Kidney (tissue), 14 donors: ENCODE results near the gene SPATA12. TPM values are rescaled to one million over a fixed set of nuclear protein-coding genes. Genes with fewer than 3 reads are reported as not detected.

Experiments used
- DNase-seq, 5 donors: peaks; one replicate each; pipeline ENCODE4 v3.0.0-alpha.2; 2013 to 2020
- FAIRE-seq: peaks from 2 replicates; lab custom pipeline; 2012; peaks lifted over from hg19 to GRCh38; lab: Jason Lieb, UNC
- H3K27ac ChIP-seq, 2 donors: one replicate each; pipeline ENCODE4 v1.7.0; 2013; ENCODE audit warnings: low read depth in 2 of 2, low read length in 2 of 2, inconsistent platforms in 1 of 2
- H3K27me3 ChIP-seq: one replicate; pipeline ENCODE4 v1.7.1; 2013; ENCODE audit warnings: low read length, inconsistent platforms; ENCODE audit not compliant: control insufficient read depth, insufficient read depth
- H3K36me3 ChIP-seq, 3 donors: one replicate each; pipeline versions ENCODE4 v1.7.0 to v1.7.1; 2013; ENCODE audit warnings: low read length in 3 of 3, control low read depth in 1 of 3, inconsistent platforms in 1 of 3; ENCODE audit not compliant: insufficient read depth in 3 of 3, control insufficient read depth in 2 of 3
- H3K4me1 ChIP-seq, 3 donors: one replicate each; pipeline versions ENCODE4 v1.7.0 to v1.7.1; 2013; ENCODE audit warnings: low read length in 3 of 3, inconsistent platforms in 1 of 3, low read depth in 1 of 3; ENCODE audit not compliant: control insufficient read depth in 2 of 3, insufficient read depth in 2 of 3
- H3K4me3 ChIP-seq, 3 donors: one replicate each; pipeline versions ENCODE4 v1.7.0 to v1.8.1; 2013; ENCODE audit warnings: low read length in 3 of 3, control low read depth in 1 of 3, inconsistent platforms in 1 of 3
- H3K9ac ChIP-seq, 3 donors: one replicate each; pipeline versions ENCODE4 v1.7.0 to v1.7.1; 2013; ENCODE audit warnings: low read length in 3 of 3, control low read depth in 1 of 3, inconsistent platforms in 1 of 3
- H3K9me3 ChIP-seq, 3 donors: one replicate each; pipeline versions ENCODE4 v1.7.0 to v1.7.1; 2013; ENCODE audit warnings: low read length in 3 of 3, control low read depth in 1 of 3, inconsistent platforms in 1 of 3; ENCODE audit not compliant: control insufficient read depth in 2 of 3, insufficient read depth in 1 of 3
- CTCF ChIP-seq: IDR thresholded peaks from 3 replicates; pipeline ENCODE4 v1.5.1; 2012; ENCODE audit warnings: mild to moderate bottlenecking, moderate library complexity, borderline replicate concordance; ENCODE audit not compliant: insufficient read depth; ENCODE audit errors: extremely low read depth
- intact Hi-C: fragments of 100-400 bp; cut with DNase I; formaldehyde crosslinking; loops from one replicate; pipeline ENCODE4 v1.11.1; 2022
- polyA plus RNA-seq: library from polyadenylated mRNA; stranded (reverse); fragments of 350-450 nt; fragmentation: Illumina TruSeq; extraction: RNeasy Lipid Tissue Mini Kit (QIAGEN cat#74804); gene quantifications from one replicate; pipeline ENCODE4 v1.2.3, GENCODE V29; 2014; ENCODE audit warnings: low read depth, low replicate concordance; ENCODE audit not compliant: insufficient read depth
- total RNA-seq: library from RNA; stranded (reverse); fragmentation: NEBNext Ultra II Directional; extraction: Animal tissue kit (Norgen Biotek cat#: 25700); gene quantifications from one replicate; pipeline ENCODE4 v1.2.1, GENCODE V29; 2021
- donor health status: control.
- donor health status: control.
- donor health status: control.
- donor health status: control.
- donor health status: control.
- donor health status: DM: yes; HTN: yes; CAD: no.
- donor health status: Normal renal cell carcinoma (clear cell type).

The SPATA12 gene
- total and polyA plus RNA-seq, 2 donors from 2014 or later = not detected

- Histone ChIP-seq H3K9me3 (no peaks in the 10 kb centered on the region), H3K27me3 (no peaks in the 10 kb centered on the region), H3K36me3 (no peaks in the 10 kb centered on the region), H3K4me1 (peaks cover 0 to 2% (median 0%) of the 10 kb centered on the region in 3 donors), H3K9ac (no peak overlapping the region), H3K4me3 (no peak overlapping the region), H3K27ac (no peak overlapping the region)
- FAIRE-seq (no peak), DNase-seq (no peak)
- no peak for TF ChIP-seq CTCF
- intact Hi-C loops = no loop called here
Observed at GRCh38 chr3:57061556-57061955, 1.1 kb downstream of the SPATA12 start.

DNA sequence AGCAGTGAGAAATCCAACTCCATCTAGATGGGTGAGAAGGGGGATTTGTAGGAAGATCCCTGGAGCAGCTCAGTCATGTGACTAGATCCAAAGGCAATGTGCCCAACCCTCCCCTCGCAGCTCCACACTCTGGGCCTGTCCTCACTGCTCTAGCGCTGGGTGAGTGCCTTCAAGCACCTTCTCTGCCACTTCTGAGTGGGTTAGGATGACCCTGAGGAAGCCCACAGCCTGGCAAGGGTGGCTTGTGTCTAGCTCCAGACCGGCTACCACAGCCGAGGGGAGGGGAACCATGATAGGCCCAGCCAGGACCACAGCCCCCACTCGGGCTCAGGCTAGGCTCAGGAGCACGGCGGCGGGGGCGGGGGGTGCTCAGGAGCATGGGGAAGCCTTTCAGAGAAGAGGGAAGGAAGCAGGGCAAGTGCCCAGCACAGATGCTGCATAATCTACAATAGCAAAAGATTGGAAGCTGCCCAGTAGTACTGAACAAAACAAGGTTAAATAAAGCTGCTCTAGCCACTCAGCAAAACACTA is 1.7 kb downstream of the SPATA12 start:
- FAIRE-seq = no peak
- intact Hi-C loops = no loop called here

GRCh38 chr3:57063032-57063431 is 2.6 kb downstream of the SPATA12 start:
- Histone ChIP-seq H3K9me3 (no peaks in the 10 kb centered on the region), H3K4me1 (peaks cover 0 to 2% (median 0%) of the 10 kb centered on the region in 3 donors), H3K4me3 (no peak overlapping the region), H3K27ac (no peak overlapping the region), H3K9ac (no peak overlapping the region), H3K27me3 (no peaks in the 10 kb centered on the region), H3K36me3 (no peaks in the 10 kb centered on the region)
- no peak for TF ChIP-seq CTCF
- intact Hi-C loops = no loop called here
- DNase-seq = no peak
- FAIRE-seq = no peak

More for the DNA sequence above, 1.7 kb downstream of the SPATA12 start:
- H3K9ac ChIP-seq = no peak overlapping the region
- H3K4me3 ChIP-seq = no peak overlapping the region
- H3K36me3 ChIP-seq = no peaks in the 10 kb centered on the region
- H3K27me3 ChIP-seq = no peaks in the 10 kb centered on the region
- H3K4me1 ChIP-seq = peaks cover 0 to 2% (median 0%) of the 10 kb centered on the region in 3 donors
- TF ChIP-seq CTCF = no peak
- DNase-seq = peak in 1 of 5 donors; percentile 62
- no peaks in the 10 kb centered on the region for H3K9me3 ChIP-seq
- no peak overlapping the region for H3K27ac ChIP-seq

- H3K27ac ChIP-seq = no peak overlapping the region
- no peak overlapping the region for H3K4me3 ChIP-seq
- H3K4me1 ChIP-seq = peaks cover 0 to 6% (median 5%) of the 10 kb centered on the region in 3 donors
- no peaks in the 10 kb centered on the region for H3K27me3 ChIP-seq
- intact Hi-C loops = no loop called here
- H3K36me3 ChIP-seq = no peaks in the 10 kb centered on the region
- no peak for TF ChIP-seq CTCF
- no peak for DNase-seq
- FAIRE-seq = no peak
- H3K9me3 ChIP-seq = no peaks in the 10 kb centered on the region
- H3K9ac ChIP-seq = no peak overlapping the region
Observed at GRCh38 chr3:57064001-57064400, 3.5 kb downstream of the SPATA12 start.
